SK-N-MC (cell line): ENCODE results near the gene LRP1B.

ENCODE experiments used
- EZH2 ChIP-seq: fragments of 200-600 bp; sonication (generic); IDR thresholded peaks from one replicate; pipeline ENCODE4 v1.6.1; 2017; ENCODE audit warnings: antibody characterized with exemption
- FOXP2 ChIP-seq: optimal IDR thresholded peaks from 2 replicates; pipeline ENCODE3; 2011; ENCODE audit warnings: mild to moderate bottlenecking, moderate library complexity; ENCODE audit not compliant: insufficient read depth; ENCODE audit errors: extremely low read length, control extremely low read depth
- POLR2AphosphoS5 ChIP-seq: IDR thresholded peaks from 2 replicates; pipeline ENCODE4 v1.6.1; 2012; ENCODE audit warnings: mild to moderate bottlenecking, low read depth, low read length, borderline replicate concordance

DNA sequence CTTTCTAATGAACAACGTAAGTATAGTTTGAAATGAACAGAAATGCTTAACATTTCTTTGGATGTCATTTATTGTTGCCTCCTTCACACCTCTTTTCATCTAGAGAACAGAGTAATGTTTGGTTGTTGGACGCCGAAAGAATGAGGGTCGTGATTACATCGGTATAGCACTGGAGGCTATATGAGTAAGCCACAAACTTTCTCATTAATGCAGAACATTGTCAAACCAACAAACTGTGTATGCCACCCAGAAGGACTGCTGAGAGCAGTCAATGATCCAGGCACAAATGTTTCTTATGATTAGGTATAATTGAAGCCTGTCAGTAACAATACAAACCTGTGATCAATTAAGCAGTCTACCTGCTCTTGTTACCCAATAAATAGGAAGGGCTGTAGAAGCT is 1855.9 kb downstream of the LRP1B start:
- no peak for TF ChIP-seq POLR2AphosphoS5
- TF ChIP-seq EZH2 = no peak
- no peak for TF ChIP-seq FOXP2
